HepG2 (cell line): ENCODE results near the gene TTLL12. TPM values are rescaled to one million over a fixed set of nuclear protein-coding genes. Genes with fewer than 3 reads are reported as not detected.
A peak's percentile ranks its signal among the peaks of the same experiment; 100 is the strongest.

Source experiments
- ATAC-seq: fragments of 200-7000 bp; cut with Tn5 transposase; 3 replicates; pipeline ENCODE4 v1.9.1; 2020; ENCODE audit warnings: mild to moderate bottlenecking, moderate library complexity
- BruUV-seq: library from RNA; stranded (reverse); fragments of 400-500 nt; replicated peaks from 2 replicates; lab custom pipeline; 2021; lab: Mats Ljungman, UMichigan
- CTCF ChIA-PET: fragments of 300-600 bp; formaldehyde crosslinking; extraction: SDS; loops from one replicate; lab custom pipeline; 2021; ENCODE audit warnings: low total read pairs, inconsistent platforms, low intra/inter-chr PET ratio; lab: Yijun Ruan, JAX
- POLR2A ChIA-PET: fragments of 350-600 bp; sonication (Branson Sonifier 250); formaldehyde crosslinking; loops from one replicate; lab custom pipeline; 2020; ENCODE audit warnings: antibody characterized with exemption, inconsistent platforms; lab: Yijun Ruan, JAX
- DNase-seq: peaks from one replicate; pipeline ENCODE4 v3.0.0-alpha.2; 2015; ENCODE audit warnings: low spot score
- FAIRE-seq: peaks from 3 replicates; lab custom pipeline; 2011; peaks lifted over from hg19 to GRCh38; lab: Jason Lieb, UNC
- H2AFZ ChIP-seq: one replicate; pipeline ENCODE4 v1.6.1; 2011; ENCODE audit warnings: low read length, inconsistent platforms
- H3K27ac ChIP-seq: fragments of 300-600 bp; 3 replicates; pipeline ENCODE4 v1.8.0; 2011; ENCODE audit warnings: mixed run types, mild to moderate bottlenecking, mixed read lengths, low read length, inconsistent platforms; ENCODE audit not compliant: insufficient read depth; ENCODE audit errors: extremely low read length
- H3K27me3 ChIP-seq, 2 experiments: fragments of 200-600 bp in 1 of 2; 2 replicates in 1 of 2; 3 replicates in 1 of 2; pipeline versions ENCODE4 v1.6.0 to v1.8.0; 2011; ENCODE audit warnings: low read length in 2 of 2, mild to moderate bottlenecking in 2 of 2, moderate library complexity in 2 of 2, inconsistent platforms in 1 of 2; ENCODE audit not compliant: insufficient read depth in 2 of 2, control insufficient read depth in 1 of 2
- H3K36me3 ChIP-seq, 2 experiments: fragments of 200-600 bp in 1 of 2; replicated peaks in 1 of 2; 2 replicates in 1 of 2; 3 replicates in 1 of 2; pipeline versions ENCODE4 v1.5.1 to v1.8.0; 2011; ENCODE audit warnings: low read length in 2 of 2, inconsistent platforms in 1 of 2; ENCODE audit not compliant: insufficient read depth in 2 of 2, control insufficient read depth in 1 of 2
- H3K4me1 ChIP-seq: 2 replicates; pipeline ENCODE4 v1.5.1; 2012; ENCODE audit warnings: low read length, inconsistent platforms; ENCODE audit not compliant: insufficient read depth
- H3K4me2 ChIP-seq: 2 replicates; pipeline ENCODE4 v1.6.0; 2011; ENCODE audit warnings: low read depth, low read length, inconsistent platforms
- H3K4me3 ChIP-seq, 3 experiments: fragments of 200-600 bp in 1 of 3; sonication (generic), shearing (Covaris generic) in 1 of 3; replicated peaks in 1 of 3; 2 replicates each; pipeline ENCODE4 v1.5.1; 2011 to 2016; ENCODE audit warnings: low read length in 3 of 3, inconsistent platforms in 2 of 3, low read depth in 2 of 3, mild to moderate bottlenecking in 2 of 3, control low read depth in 1 of 3, mixed read lengths in 1 of 3; ENCODE audit not compliant: insufficient read depth in 1 of 3
- H3K79me2 ChIP-seq: one replicate; pipeline ENCODE4 v1.6.1; 2011; ENCODE audit warnings: low read length, inconsistent platforms; ENCODE audit not compliant: insufficient read depth
- H3K9ac ChIP-seq: 2 replicates; pipeline ENCODE4 v1.6.0; 2011; ENCODE audit warnings: mild to moderate bottlenecking, low read depth, low read length, inconsistent platforms; ENCODE audit not compliant: insufficient read depth
- H3K9me3 ChIP-seq: 2 replicates; pipeline ENCODE4 v1.5.1; 2012; ENCODE audit warnings: mild to moderate bottlenecking, low read length
- H4K20me1 ChIP-seq: 2 replicates; pipeline ENCODE4 v1.6.0; 2011; ENCODE audit warnings: inconsistent platforms, mild to moderate bottlenecking, low read length, moderate library complexity; ENCODE audit not compliant: insufficient read depth
- AHR ChIP-seq: IDR thresholded peaks from 2 replicates; pipeline ENCODE4 v1.6.1; 2018; ENCODE audit warnings: missing genetic modification reagents, missing compliant biosample characterization
- ESRRA ChIP-seq: sonication (generic); formaldehyde crosslinking; IDR thresholded peaks from 2 replicates; pipeline ENCODE4 v1.5.1; 2020; ENCODE audit warnings: mild to moderate bottlenecking, low read depth, missing genetic modification reagents
- FOSL2 ChIP-seq: sonication (generic); formaldehyde crosslinking; IDR thresholded peaks from 2 replicates; pipeline ENCODE4 v1.4.0; 2020; ENCODE audit warnings: missing genetic modification reagents
- HNF4G ChIP-seq, 2 experiments: sonication (generic) in 1 of 2; formaldehyde crosslinking in 1 of 2; IDR thresholded peaks; 2 replicates each; pipeline versions ENCODE4 v1.4.0 to v1.6.1; 2011 to 2020; ENCODE audit warnings: borderline replicate concordance in 2 of 2, low read depth in 2 of 2, mild to moderate bottlenecking in 2 of 2, low read length in 1 of 2, missing genetic modification reagents in 1 of 2, moderate library complexity in 1 of 2
- JUN ChIP-seq: sonication (generic); formaldehyde crosslinking; IDR thresholded peaks from 2 replicates; pipeline ENCODE4 v1.4.0; 2020; ENCODE audit warnings: mild to moderate bottlenecking, missing genetic modification reagents
- KLF11 ChIP-seq: IDR thresholded peaks from 2 replicates; pipeline ENCODE4 v1.6.1; 2016; ENCODE audit warnings: missing compliant biosample characterization
- MIXL1 ChIP-seq: IDR thresholded peaks from 2 replicates; pipeline ENCODE4 v1.6.1; 2016
- MLLT10 ChIP-seq: sonication (generic); formaldehyde crosslinking; IDR thresholded peaks from 2 replicates; pipeline ENCODE4 v1.4.0; 2020; ENCODE audit warnings: missing genetic modification reagents
- MTA1 ChIP-seq: sonication (generic); formaldehyde crosslinking; IDR thresholded peaks from 2 replicates; pipeline ENCODE4 v1.4.0; 2020; ENCODE audit warnings: missing genetic modification reagents, mild to moderate bottlenecking, borderline replicate concordance
- PCBP1 ChIP-seq: fragments of 200-400 bp; formaldehyde crosslinking; IDR thresholded peaks from 2 replicates; pipeline ENCODE4 v1.6.1; 2017; ENCODE audit warnings: mild to moderate bottlenecking, low read depth, low read length, borderline replicate concordance
- POLR2AphosphoS2 ChIP-seq: IDR thresholded peaks from 2 replicates; pipeline ENCODE4 v1.6.1; 2011; ENCODE audit warnings: low read depth, low read length, improper control_type of control experiment
- SMYD3 ChIP-seq: sonication (generic); formaldehyde crosslinking; IDR thresholded peaks from 2 replicates; pipeline ENCODE4 v1.8.1; 2023; ENCODE audit warnings: mild to moderate bottlenecking, missing genetic modification reagents
- SRSF1 ChIP-seq: fragments of 200-400 bp; formaldehyde crosslinking; optimal IDR thresholded peaks from 2 replicates; pipeline ENCODE3; 2017; ENCODE audit warnings: mild to moderate bottlenecking, low read depth, low read length, moderate library complexity
- TAF15 ChIP-seq: fragments of 200-400 bp; formaldehyde crosslinking; IDR thresholded peaks from one replicate; pipeline ENCODE4 v1.6.1; 2018; ENCODE audit warnings: mild to moderate bottlenecking, low read depth, low read length; ENCODE audit not compliant: poor library complexity, severe bottlenecking
- ZNF75D ChIP-seq: sonication (generic); formaldehyde crosslinking; IDR thresholded peaks from 2 replicates; pipeline ENCODE4 v1.8.1; 2023; ENCODE audit warnings: missing genetic modification reagents, mild to moderate bottlenecking, borderline replicate concordance
- WGBS: methylation state at CpG from one replicate; pipeline ENCODE4 v1.1.6; 2017; ENCODE audit warnings: low lambda C conversion rate; 5-methylcytosine and 5-hydroxymethylcytosine counted together
- in situ Hi-C: cut with HindIII; loops from 2 replicates; pipeline ENCODE4 v1.10.0; 2017; ENCODE audit warnings: low pct_unique_long_range_greater_than_20kb; ENCODE audit not compliant: extremely low pct_ligation_motif_present
- intact Hi-C: fragments of 100-400 bp; cut with micrococcal nuclease; formaldehyde crosslinking; loops from one replicate; pipeline ENCODE4 v1.10.0; 2022; ENCODE audit not compliant: unreplicated experiment
- polyA plus RNA-seq, 8 experiments: library from polyadenylated mRNA; depleted of rRNA in 3 of 8; stranded (reverse) in 7 of 8; unstranded in 1 of 8; fragments of >200 nt; fragmentation: Illumina TruSeq in 4 of 8; extraction: Trizol in 4 of 8; gene quantifications; 2 replicates each; pipeline versions ENCODE4 v1.2.1 to v1.2.3, GENCODE V29; 2011 to 2016; ENCODE audit warnings: low read depth in 4 of 8, missing spikeins in 1 of 8, mixed read lengths in 1 of 8; ENCODE audit not compliant: insufficient read depth in 1 of 8
- total RNA-seq, 5 experiments: library from RNA; depleted of rRNA; stranded (reverse); fragments of >200 nt; fragmentation: Illumina TruSeq; extraction: Trizol; gene quantifications; 2 replicates each; pipeline ENCODE4 v1.2.3, GENCODE V29; 2016; ENCODE audit warnings: low read depth in 1 of 5
- TF ChIP-seq, protein P1 (sequence below): sonication (generic); formaldehyde crosslinking; IDR thresholded peaks from 2 replicates; pipeline ENCODE4 v1.8.0; 2022; ENCODE audit warnings: low read depth, missing genetic modification reagents
- TF ChIP-seq, protein P2 (sequence below): sonication (generic); formaldehyde crosslinking; IDR thresholded peaks from 2 replicates; pipeline ENCODE4 v1.4.0; 2020; ENCODE audit warnings: mild to moderate bottlenecking, missing genetic modification reagents, borderline replicate concordance
- TF ChIP-seq, protein P3 (sequence below): sonication (generic); formaldehyde crosslinking; IDR thresholded peaks from 2 replicates; pipeline ENCODE4 v1.4.0; 2020; ENCODE audit warnings: mild to moderate bottlenecking, missing genetic modification reagents

The TTLL12 gene
- total and polyA plus RNA-seq, 2 of the 13 experiments (the other 11 are each of a cell fraction or from before 2014, with no cell fraction given): 11.9 to 38.1 TPM

DNA sequence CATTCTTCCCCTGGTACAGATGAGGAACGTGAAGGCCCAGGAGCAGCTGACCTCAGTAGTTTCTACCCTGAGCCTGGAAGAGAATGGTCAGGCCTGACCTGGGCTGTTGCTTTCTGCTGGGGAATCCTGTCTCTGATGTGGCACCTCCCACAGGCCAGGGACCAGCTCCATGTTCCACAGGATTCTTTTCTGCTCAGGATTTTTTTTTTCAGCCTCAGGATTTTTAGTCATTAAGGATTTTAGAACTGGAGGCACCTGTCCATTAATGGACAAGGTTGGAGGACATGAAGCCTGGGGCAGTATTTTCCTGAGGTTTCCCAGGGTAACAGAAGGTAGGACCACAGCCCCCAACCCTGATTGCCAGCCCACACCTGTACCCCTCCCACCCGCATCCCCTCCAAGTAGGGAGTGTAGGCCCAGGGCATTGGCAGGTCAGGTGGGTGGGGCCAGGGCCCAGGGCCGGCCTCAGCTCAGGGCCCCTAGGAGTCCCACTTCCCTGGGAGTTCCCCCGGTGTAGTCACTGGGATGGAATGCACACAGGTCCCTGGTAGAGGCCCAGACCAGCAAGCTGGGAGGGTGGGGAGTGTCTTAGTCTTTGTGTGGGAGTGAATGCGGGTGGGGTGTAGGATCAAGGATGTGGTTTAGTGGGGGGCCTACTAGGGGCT is 60.3 kb downstream of the TTLL12 start:
- no peak overlapping the region for H2AFZ ChIP-seq
- FAIRE-seq (no peak), DNase-seq (peak; percentile 65), ATAC-seq (peak; percentile 79)
- H3K9ac ChIP-seq: peak overlapping the region; percentile 24; the same call in 1 of the 2 replicates
- POLR2A ChIA-PET: interaction anchor here (0.6 to 2.0 kb wide), 8 partner anchors 16 to 474 kb away, joined by 3 to 13 read pairs (median 3); partner anchors contain the start of genes BIK, MCAT and TTLL12
- H3K4me3 ChIP-seq: peak overlapping the region in 1 of 3 experiments; percentile 57; a peak in 2 of 6 replicates
- H3K4me2 ChIP-seq: peak overlapping the region; percentile 88
- no TSS peak for BruUV-seq
- H3K27me3 ChIP-seq: no peaks in the 10 kb centered on the region
- peaks cover 31% of the 10 kb centered on the region for H3K4me1 ChIP-seq
- WGBS: 25% methylated on average over 3 of the region's 5 CpGs
- in situ Hi-C loops: no loop called here
- intact Hi-C loops: loop anchor here (2.0 to 5.0 kb wide), 2 partner anchors 16 to 34 kb away; partner anchors contain the start of gene BIK
- CTCF ChIA-PET: no interaction called here
- peaks cover 0 to 2% of the 10 kb centered on the region in 2 experiments; a peak in 1 of 5 replicates for H3K36me3 ChIP-seq
- H3K27ac ChIP-seq: no peak overlapping the region
- H4K20me1 ChIP-seq: no peaks in the 10 kb centered on the region
- no peaks in the 10 kb centered on the region for H3K79me2 ChIP-seq
- H3K9me3 ChIP-seq: no peaks in the 10 kb centered on the region
- TF ChIP-seq ZNF75D (CRISPR knock-in tag): no peak
- TF ChIP-seq, protein P1, sequence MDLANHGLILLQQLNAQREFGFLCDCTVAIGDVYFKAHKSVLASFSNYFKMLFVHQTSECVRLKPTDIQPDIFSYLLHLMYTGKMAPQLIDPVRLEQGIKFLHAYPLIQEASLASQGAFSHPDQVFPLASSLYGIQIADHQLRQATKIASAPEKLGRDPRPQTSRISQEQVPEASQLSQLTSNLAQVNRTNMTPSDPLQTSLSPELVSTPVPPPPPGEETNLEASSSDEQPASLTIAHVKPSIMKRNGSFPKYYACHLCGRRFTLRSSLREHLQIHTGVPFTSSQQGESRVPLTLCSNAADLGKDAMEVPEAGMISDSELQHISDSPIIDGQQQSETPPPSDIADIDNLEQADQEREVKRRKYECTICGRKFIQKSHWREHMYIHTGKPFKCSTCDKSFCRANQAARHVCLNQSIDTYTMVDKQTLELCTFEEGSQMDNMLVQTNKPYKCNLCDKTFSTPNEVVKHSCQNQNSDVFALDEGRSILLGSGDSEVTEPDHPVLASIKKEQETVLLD (CRISPR knock-in tag): no peak
- TF ChIP-seq AHR (CRISPR knock-in tag): no peak
- TF ChIP-seq HNF4G (IDR thresholded peaks at IDR 0.05; ENCODE audit: borderline replicate concordance, low read depth, low read length): no peak
- no peak for TF ChIP-seq HNF4G (CRISPR knock-in tag; IDR thresholded peaks at IDR 0.05; ENCODE audit: borderline replicate concordance, low read depth)
- TF ChIP-seq SRSF1: no peak
- no peak for TF ChIP-seq SMYD3
- TF ChIP-seq FOSL2 (CRISPR knock-in tag): peak; percentile 88
- TF ChIP-seq, protein P2, sequence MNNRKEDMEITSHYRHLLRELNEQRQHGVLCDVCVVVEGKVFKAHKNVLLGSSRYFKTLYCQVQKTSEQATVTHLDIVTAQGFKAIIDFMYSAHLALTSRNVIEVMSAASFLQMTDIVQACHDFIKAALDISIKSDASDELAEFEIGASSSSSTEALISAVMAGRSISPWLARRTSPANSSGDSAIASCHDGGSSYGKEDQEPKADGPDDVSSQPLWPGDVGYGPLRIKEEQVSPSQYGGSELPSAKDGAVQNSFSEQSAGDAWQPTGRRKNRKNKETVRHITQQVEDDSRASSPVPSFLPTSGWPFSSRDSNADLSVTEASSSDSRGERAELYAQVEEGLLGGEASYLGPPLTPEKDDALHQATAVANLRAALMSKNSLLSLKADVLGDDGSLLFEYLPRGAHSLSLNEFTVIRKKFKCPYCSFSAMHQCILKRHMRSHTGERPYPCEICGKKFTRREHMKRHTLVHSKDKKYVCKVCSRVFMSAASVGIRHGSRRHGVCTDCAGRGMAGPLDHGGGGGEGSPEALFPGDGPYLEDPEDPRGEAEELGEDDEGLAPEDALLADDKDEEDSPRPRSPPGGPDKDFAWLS (CRISPR knock-in tag): no peak
- no peak for TF ChIP-seq TAF15
- TF ChIP-seq MTA1: no peak
- no peak for TF ChIP-seq ESRRA
- TF ChIP-seq, protein P3, sequence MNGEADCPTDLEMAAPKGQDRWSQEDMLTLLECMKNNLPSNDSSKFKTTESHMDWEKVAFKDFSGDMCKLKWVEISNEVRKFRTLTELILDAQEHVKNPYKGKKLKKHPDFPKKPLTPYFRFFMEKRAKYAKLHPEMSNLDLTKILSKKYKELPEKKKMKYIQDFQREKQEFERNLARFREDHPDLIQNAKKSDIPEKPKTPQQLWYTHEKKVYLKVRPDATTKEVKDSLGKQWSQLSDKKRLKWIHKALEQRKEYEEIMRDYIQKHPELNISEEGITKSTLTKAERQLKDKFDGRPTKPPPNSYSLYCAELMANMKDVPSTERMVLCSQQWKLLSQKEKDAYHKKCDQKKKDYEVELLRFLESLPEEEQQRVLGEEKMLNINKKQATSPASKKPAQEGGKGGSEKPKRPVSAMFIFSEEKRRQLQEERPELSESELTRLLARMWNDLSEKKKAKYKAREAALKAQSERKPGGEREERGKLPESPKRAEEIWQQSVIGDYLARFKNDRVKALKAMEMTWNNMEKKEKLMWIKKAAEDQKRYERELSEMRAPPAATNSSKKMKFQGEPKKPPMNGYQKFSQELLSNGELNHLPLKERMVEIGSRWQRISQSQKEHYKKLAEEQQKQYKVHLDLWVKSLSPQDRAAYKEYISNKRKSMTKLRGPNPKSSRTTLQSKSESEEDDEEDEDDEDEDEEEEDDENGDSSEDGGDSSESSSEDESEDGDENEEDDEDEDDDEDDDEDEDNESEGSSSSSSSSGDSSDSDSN (CRISPR knock-in tag): peak; percentile 8; the same call in 1 of the 2 replicates
- TF ChIP-seq MLLT10 (CRISPR knock-in tag): no peak
- TF ChIP-seq KLF11 (CRISPR knock-in tag): no peak
- TF ChIP-seq MIXL1 (CRISPR knock-in tag): no peak
- TF ChIP-seq POLR2AphosphoS2: no peak
- peak; percentile 40; the same call in 1 of the 2 replicates for TF ChIP-seq JUN (CRISPR knock-in tag)
- 0 out of 2 replicates have a peak, but pooled peaks have one; percentile 31 for TF ChIP-seq PCBP1
